K562 (cell line): ENCODE measurements around the gene GALNT17. TPM values are rescaled to one million over a fixed set of nuclear protein-coding genes. Genes with fewer than 3 reads are reported as not detected.

Experiments
- ATAC-seq: fragments of 200-7000 bp; cut with Tn5 transposase; 3 replicates; pipeline ENCODE4 v1.9.1; 2020; ENCODE audit warnings: moderate library complexity
- BruUV-seq: library from RNA; stranded (reverse); fragments of 400-500 nt; replicated peaks from 2 replicates; lab custom pipeline; 2021; lab: Mats Ljungman, UMichigan
- CTCF ChIA-PET: fragments of 300-600 bp; formaldehyde crosslinking; extraction: SDS; loops from one replicate; lab custom pipeline; 2021; ENCODE audit warnings: low intra/inter-chr PET ratio; lab: Yijun Ruan, JAX
- POLR2A ChIA-PET: fragments of 300-600, 350-650 bp; sonication (Branson Sonifier 250); formaldehyde crosslinking; extraction: SDS; loops from one replicate; lab custom pipeline; 2021; ENCODE audit warnings: antibody characterized with exemption, inconsistent platforms; lab: Yijun Ruan, JAX
- DNase-seq, 4 experiments: peaks; one replicate each; pipeline versions ENCODE4 v3.0.0 to v3.0.0-alpha.2; 2011 to 2018; ENCODE audit warnings: low spot score in 3 of 4, mixed read lengths in 3 of 4; ENCODE audit errors: extremely low read depth in 1 of 4
- FAIRE-seq: peaks from 2 replicates; lab custom pipeline; 2011; peaks lifted over from hg19 to GRCh38; lab: Jason Lieb, UNC
- H2AFZ ChIP-seq: 2 replicates; pipeline ENCODE4 v1.6.0; 2011; ENCODE audit warnings: low read depth, low read length, control low read depth, inconsistent platforms
- H3K27ac ChIP-seq: fragments of 200-600 bp; 3 replicates; pipeline ENCODE4 v1.8.0; 2011; ENCODE audit warnings: low read depth, mild to moderate bottlenecking, control low read depth, inconsistent platforms, low read length, moderate library complexity, mixed read lengths; ENCODE audit errors: extremely low read depth
- H3K27me3 ChIP-seq, 2 experiments: fragments of 300-600 bp in 1 of 2; 2 replicates in 1 of 2; 3 replicates in 1 of 2; pipeline versions ENCODE4 v1.6.0 to v1.8.0; 2011; ENCODE audit warnings: inconsistent platforms in 2 of 2, low read length in 2 of 2, mild to moderate bottlenecking in 1 of 2, mixed read lengths in 1 of 2, moderate library complexity in 1 of 2; ENCODE audit not compliant: control insufficient read depth in 2 of 2, insufficient read depth in 2 of 2
- H3K36me3 ChIP-seq: fragments of 300-600 bp; 3 replicates; pipeline ENCODE4 v1.8.0; 2011; ENCODE audit warnings: mild to moderate bottlenecking, low read length, inconsistent platforms; ENCODE audit not compliant: control insufficient read depth, insufficient read depth
- H3K4me1 ChIP-seq, 2 experiments: fragments of 200-600 bp in 1 of 2; replicated peaks in 1 of 2; 2 replicates in 1 of 2; 3 replicates in 1 of 2; pipeline versions ENCODE4 v1.5.1 to v1.8.0; 2011; ENCODE audit warnings: inconsistent platforms in 2 of 2, low read length in 2 of 2, mild to moderate bottlenecking in 1 of 2, mixed read lengths in 1 of 2, moderate library complexity in 1 of 2; ENCODE audit not compliant: control insufficient read depth in 2 of 2, insufficient read depth in 2 of 2
- H3K4me2 ChIP-seq: 2 replicates; pipeline ENCODE4 v1.6.1; 2011; ENCODE audit warnings: low read length, control low read depth, inconsistent platforms, mixed read lengths; ENCODE audit not compliant: insufficient read depth
- H3K4me3 ChIP-seq: fragments of 200-600 bp; sonication (generic), shearing (Covaris generic); 2 replicates; pipeline ENCODE4 v1.5.1; 2016; ENCODE audit warnings: control low read depth, inconsistent platforms
- H3K79me2 ChIP-seq: fragments of 200-600 bp; 3 replicates; pipeline ENCODE4 v1.8.0; 2011; ENCODE audit warnings: low read length, inconsistent platforms; ENCODE audit not compliant: control insufficient read depth, insufficient read depth
- H3K9ac ChIP-seq, 2 experiments: 2 replicates each; pipeline versions ENCODE4 v1.6.0 to v1.6.1; 2011; ENCODE audit warnings: low read depth in 2 of 2, low read length in 2 of 2, control low read depth in 1 of 2, inconsistent platforms in 1 of 2, mild to moderate bottlenecking in 1 of 2, mixed read lengths in 1 of 2; ENCODE audit not compliant: insufficient read depth in 1 of 2
- H3K9me1 ChIP-seq: one replicate; pipeline ENCODE4 v1.6.0; 2011; ENCODE audit warnings: inconsistent platforms, mild to moderate bottlenecking, low read length, moderate library complexity; ENCODE audit not compliant: control insufficient read depth, insufficient read depth
- H3K9me3 ChIP-seq: replicated peaks from 2 replicates; pipeline ENCODE4 v1.5.1; 2011; ENCODE audit warnings: low read depth, low read length, inconsistent platforms; ENCODE audit not compliant: control insufficient read depth, insufficient read depth
- H4K20me1 ChIP-seq: replicated peaks from 2 replicates; pipeline ENCODE4 v1.6.1; 2011; ENCODE audit warnings: low read length, inconsistent platforms, mixed read lengths; ENCODE audit not compliant: control insufficient read depth, insufficient read depth
- ATF2 ChIP-seq: sonication (generic); formaldehyde crosslinking; IDR thresholded peaks from 2 replicates; pipeline ENCODE4 v1.8.1; 2022; ENCODE audit warnings: missing genetic modification reagents
- CBFA2T3 ChIP-seq: fragments of 450-650 bp; IDR thresholded peaks from 2 replicates; pipeline ENCODE4 v1.6.1; 2017
- CREB5 ChIP-seq: fragments of 250-450 bp; sonication (Bioruptor Pico); IDR thresholded peaks from 2 replicates; pipeline ENCODE4 v1.5.0; 2020; ENCODE audit warnings: mild to moderate bottlenecking
- E2F5 ChIP-seq: sonication (generic); formaldehyde crosslinking; IDR thresholded peaks from 2 replicates; pipeline ENCODE4 v1.8.0; 2022; ENCODE audit warnings: mild to moderate bottlenecking, missing genetic modification reagents
- FOXA1 ChIP-seq: fragments of 450-650 bp; IDR thresholded peaks from 2 replicates; pipeline ENCODE4 v1.6.1; 2016; ENCODE audit warnings: mild to moderate bottlenecking, borderline replicate concordance
- FOXJ2 ChIP-seq: fragments of 200-800 bp; sonication (Bioruptor generic); IDR thresholded peaks from 2 replicates; pipeline ENCODE4 v1.6.1; 2016; ENCODE audit warnings: missing genetic modification characterization, missing compliant biosample characterization
- HBP1 ChIP-seq: fragments of 450-650 bp; formaldehyde crosslinking; IDR thresholded peaks from 2 replicates; pipeline ENCODE4 v1.4.0; 2022; ENCODE audit warnings: missing genetic modification characterization
- HNRNPL ChIP-seq: fragments of 200-400 bp; formaldehyde crosslinking; IDR thresholded peaks from 2 replicates; pipeline ENCODE4 v1.6.1; 2017; ENCODE audit warnings: low read depth, mild to moderate bottlenecking, low read length
- KAT2B ChIP-seq: IDR thresholded peaks from one replicate; pipeline ENCODE4 v1.6.1; 2012; ENCODE audit warnings: low read depth, mild to moderate bottlenecking, control low read depth, inconsistent platforms, low read length, moderate library complexity
- NFATC3 ChIP-seq: fragments of 450-650 bp; IDR thresholded peaks from 2 replicates; pipeline ENCODE4 v1.6.1; 2017; ENCODE audit warnings: mild to moderate bottlenecking
- POLR2H ChIP-seq: IDR thresholded peaks from 2 replicates; pipeline ENCODE4 v1.6.1; 2016; ENCODE audit warnings: missing genetic modification characterization, low read depth, mild to moderate bottlenecking, control low read depth, missing compliant biosample characterization, moderate library complexity
- RBM34 ChIP-seq: fragments of 200-400 bp; formaldehyde crosslinking; IDR thresholded peaks from 2 replicates; pipeline ENCODE4 v1.6.1; 2018; ENCODE audit warnings: low read length, borderline replicate concordance; ENCODE audit not compliant: insufficient read depth
- RFX1 ChIP-seq: fragments of 450-650 bp; IDR thresholded peaks from 2 replicates; pipeline ENCODE4 v1.6.1; 2016; ENCODE audit warnings: mild to moderate bottlenecking, moderate library complexity
- SRSF7 ChIP-seq: fragments of 200-400 bp; formaldehyde crosslinking; optimal IDR thresholded peaks from 2 replicates; pipeline ENCODE3; 2017; ENCODE audit warnings: mild to moderate bottlenecking, low read depth, low read length
- USF2 ChIP-seq: sonication (generic); formaldehyde crosslinking; IDR thresholded peaks from 2 replicates; pipeline ENCODE4 v1.5.0; 2020; ENCODE audit warnings: missing genetic modification reagents
- ZBTB7A ChIP-seq: IDR thresholded peaks from 2 replicates; pipeline ENCODE4 v1.6.1; 2011; ENCODE audit warnings: low read depth, mild to moderate bottlenecking, low read length, moderate library complexity, borderline replicate concordance; ENCODE audit not compliant: control insufficient read depth
- ZNF165 ChIP-seq: fragments of 250-450 bp; sonication (Bioruptor Pico); IDR thresholded peaks from 2 replicates; pipeline ENCODE4 v1.4.0; 2020; ENCODE audit warnings: borderline replicate concordance
- WGBS: fragments of 100-300 bp; shearing (Covaris generic); methylation state at CpG from one replicate; pipeline ENCODE4 v1.1.6; 2016; ENCODE audit warnings: low coverage, mixed read lengths; ENCODE audit not compliant: insufficient coverage; ENCODE audit errors: missing lambda C conversion rate; 5-methylcytosine and 5-hydroxymethylcytosine counted together
- in situ Hi-C: fragments of 300-500 bp; cut with MboI; formaldehyde crosslinking; loops from 4 replicates; pipeline ENCODE4 v1.15.0; 2018; ENCODE audit warnings: inconsistent platforms, mixed read lengths
- intact Hi-C: fragments of 100-400 bp; cut with micrococcal nuclease; formaldehyde crosslinking; loops from 2 replicates; pipeline ENCODE4 v1.14.2; 2022
- polyA plus RNA-seq, 8 experiments: library from polyadenylated mRNA; depleted of rRNA in 4 of 8; stranded (reverse) in 5 of 8; unstranded in 3 of 8; fragments of >200 nt; fragmentation: Nextera tagmentation in 2 of 8; fragmentation: Illumina TruSeq in 1 of 8; extraction: Ambion mirVana in 2 of 8; extraction: Trizol in 1 of 8; gene quantifications; 2 replicates each; pipeline versions ENCODE4 v1.2.1 to v1.2.3, GENCODE V29; 2011 to 2014; ENCODE audit warnings: inconsistent platforms in 1 of 8, missing spikeins in 1 of 8
- total RNA-seq, 7 experiments: library from RNA; depleted of rRNA in 6 of 7; stranded (reverse); fragments of >200 nt in 6 of 7; fragmentation: Illumina TruSeq in 2 of 7; extraction: Trizol in 2 of 7; gene quantifications; 2 replicates each; pipeline versions ENCODE4 v1.2.1 to v1.2.3, GENCODE V29; 2011 to 2021; ENCODE audit warnings: low replicate concordance in 1 of 7

The GALNT17 gene
- total and polyA plus RNA-seq, 9 of the 15 experiments (the other 6 are each of a cell fraction or from before 2014, with no cell fraction given): not detected

- CTCF ChIA-PET: no interaction called here
- H3K4me2 ChIP-seq: no peak overlapping the region
- ATAC-seq: no peak
- H3K79me2 ChIP-seq: no peaks in the 10 kb centered on the region
- POLR2A ChIA-PET: no interaction called here
- no peak overlapping the region for H3K9ac ChIP-seq
- H3K27me3 ChIP-seq: peaks cover 3 to 5% of the 10 kb centered on the region in 2 experiments; a peak in 1 of 5 replicates
- no peak overlapping the region for H2AFZ ChIP-seq
- no peak overlapping the region for H3K27ac ChIP-seq
- no peak for FAIRE-seq
- H3K9me1 ChIP-seq: no peaks in the 10 kb centered on the region
- intact Hi-C loops (no loop called here), in situ Hi-C loops (no loop called here)
- BruUV-seq: no TSS peak
- DNase-seq: no peak
- no peaks in the 10 kb centered on the region for H3K4me1 ChIP-seq
- 0% methylated on average over 2 of the region's 2 CpGs for WGBS
- H3K36me3 ChIP-seq: no peaks in the 10 kb centered on the region
- H3K4me3 ChIP-seq: no peak overlapping the region
- no peaks in the 10 kb centered on the region for H3K9me3 ChIP-seq
- H4K20me1 ChIP-seq: no peaks in the 10 kb centered on the region
- TF ChIP-seq CREB5 (CRISPR knock-in tag) (no peak), ZNF165 (CRISPR knock-in tag) (no peak), FOXA1 (no peak), KAT2B (no peak), RBM34 (no peak), POLR2H (no peak), FOXJ2 (tag) (no peak), SRSF7 (no peak), ATF2 (no peak), RFX1 (no peak), E2F5 (CRISPR knock-in tag) (no peak), ZBTB7A (no peak), HBP1 (CRISPR knock-in tag) (no peak), USF2 (CRISPR knock-in tag) (no peak), HNRNPL (no peak), NFATC3 (no peak), CBFA2T3 (no peak)
These were observed 442.4 kb downstream of the GALNT17 start for GRCh38 chr7:71574153-71574860.
